Panc1 (cell line): Measurements from ENCODE around the gene NT5E.

Experiments used
- CTCF ChIP-seq: fragments of 450-650 bp; IDR thresholded peaks from 2 replicates; pipeline ENCODE4 v1.5.1; 2017; ENCODE audit warnings: mild to moderate bottlenecking
- POLR2AphosphoS5 ChIP-seq: IDR thresholded peaks from 2 replicates; pipeline ENCODE4 v1.6.1; 2012; ENCODE audit warnings: mild to moderate bottlenecking, low read depth, low read length, moderate library complexity

- TF ChIP-seq CTCF: no peak
- TF ChIP-seq POLR2AphosphoS5: no peak
Observed at GRCh38 chr6:85401186-85402021, 48.5 kb upstream of the NT5E start.
